ENCODE data around the gene DHX40.

DNA sequence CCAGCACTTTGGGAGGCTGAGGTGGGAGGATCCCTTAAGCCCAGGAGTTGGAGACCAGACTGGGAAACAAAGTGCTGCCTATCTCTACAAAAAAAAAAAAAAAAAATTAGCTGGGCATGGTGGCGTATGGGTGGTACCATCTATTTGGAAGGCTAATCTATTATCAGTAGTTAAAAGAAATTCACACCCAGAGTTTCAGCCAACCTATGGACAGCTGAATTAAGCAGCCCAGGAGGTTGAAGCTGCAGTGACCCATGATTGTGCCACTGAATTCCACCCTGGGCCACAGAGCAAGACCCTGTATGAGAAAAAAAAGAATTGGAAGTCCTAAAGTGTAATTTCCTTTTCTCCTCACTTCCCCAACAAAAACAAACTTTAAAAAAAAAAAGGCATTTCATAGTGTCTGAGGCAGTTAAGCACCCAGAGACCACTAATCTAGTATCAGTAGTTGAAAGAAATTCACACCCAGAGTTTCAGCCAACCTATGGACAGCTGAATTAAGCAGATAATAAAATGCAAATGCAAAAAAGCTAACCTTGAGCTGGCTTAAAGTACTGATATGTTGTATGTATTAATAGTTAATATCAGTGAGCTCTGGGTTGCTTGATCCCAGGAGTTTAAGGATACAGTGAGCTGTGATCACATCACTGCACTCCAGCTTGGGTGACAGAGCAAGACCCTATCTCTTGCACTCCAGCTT is 72.4 kb downstream of the DHX40 start:
- TF ChIP-seq, protein P1, sequence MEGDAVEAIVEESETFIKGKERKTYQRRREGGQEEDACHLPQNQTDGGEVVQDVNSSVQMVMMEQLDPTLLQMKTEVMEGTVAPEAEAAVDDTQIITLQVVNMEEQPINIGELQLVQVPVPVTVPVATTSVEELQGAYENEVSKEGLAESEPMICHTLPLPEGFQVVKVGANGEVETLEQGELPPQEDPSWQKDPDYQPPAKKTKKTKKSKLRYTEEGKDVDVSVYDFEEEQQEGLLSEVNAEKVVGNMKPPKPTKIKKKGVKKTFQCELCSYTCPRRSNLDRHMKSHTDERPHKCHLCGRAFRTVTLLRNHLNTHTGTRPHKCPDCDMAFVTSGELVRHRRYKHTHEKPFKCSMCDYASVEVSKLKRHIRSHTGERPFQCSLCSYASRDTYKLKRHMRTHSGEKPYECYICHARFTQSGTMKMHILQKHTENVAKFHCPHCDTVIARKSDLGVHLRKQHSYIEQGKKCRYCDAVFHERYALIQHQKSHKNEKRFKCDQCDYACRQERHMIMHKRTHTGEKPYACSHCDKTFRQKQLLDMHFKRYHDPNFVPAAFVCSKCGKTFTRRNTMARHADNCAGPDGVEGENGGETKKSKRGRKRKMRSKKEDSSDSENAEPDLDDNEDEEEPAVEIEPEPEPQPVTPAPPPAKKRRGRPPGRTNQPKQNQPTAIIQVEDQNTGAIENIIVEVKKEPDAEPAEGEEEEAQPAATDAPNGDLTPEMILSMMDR (conservative IDR thresholded peaks at IDR 0.05 in 1 of 2, IDR thresholded peaks at IDR 0.05 in 1 of 2; ENCODE audit: low read depth in 1 of 2, low read length in 2 of 2), result no peak
- no peak for TF ChIP-seq EZH2 (IDR thresholded peaks at IDR 0.05; ENCODE audit: low read length, missing control alignments)
